Measurements from ENCODE around the gene HEG1.

The HEG1 gene

GRCh38 chr3:124984754-124985153, 71.0 kb downstream of the HEG1 start:
- no peak overlapping the region for H3K4me2 ChIP-seq
- no peaks in the 10 kb centered on the region for H3K27me3 ChIP-seq (ENCODE audit: insufficient read depth, low read depth)
- no peak overlapping the region for H2AFZ ChIP-seq (ENCODE audit: low read depth)
- no peak overlapping the region for H3K27ac ChIP-seq
- no peak overlapping the region for H3K9ac ChIP-seq
- TF ChIP-seq, protein P1, sequence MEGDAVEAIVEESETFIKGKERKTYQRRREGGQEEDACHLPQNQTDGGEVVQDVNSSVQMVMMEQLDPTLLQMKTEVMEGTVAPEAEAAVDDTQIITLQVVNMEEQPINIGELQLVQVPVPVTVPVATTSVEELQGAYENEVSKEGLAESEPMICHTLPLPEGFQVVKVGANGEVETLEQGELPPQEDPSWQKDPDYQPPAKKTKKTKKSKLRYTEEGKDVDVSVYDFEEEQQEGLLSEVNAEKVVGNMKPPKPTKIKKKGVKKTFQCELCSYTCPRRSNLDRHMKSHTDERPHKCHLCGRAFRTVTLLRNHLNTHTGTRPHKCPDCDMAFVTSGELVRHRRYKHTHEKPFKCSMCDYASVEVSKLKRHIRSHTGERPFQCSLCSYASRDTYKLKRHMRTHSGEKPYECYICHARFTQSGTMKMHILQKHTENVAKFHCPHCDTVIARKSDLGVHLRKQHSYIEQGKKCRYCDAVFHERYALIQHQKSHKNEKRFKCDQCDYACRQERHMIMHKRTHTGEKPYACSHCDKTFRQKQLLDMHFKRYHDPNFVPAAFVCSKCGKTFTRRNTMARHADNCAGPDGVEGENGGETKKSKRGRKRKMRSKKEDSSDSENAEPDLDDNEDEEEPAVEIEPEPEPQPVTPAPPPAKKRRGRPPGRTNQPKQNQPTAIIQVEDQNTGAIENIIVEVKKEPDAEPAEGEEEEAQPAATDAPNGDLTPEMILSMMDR (conservative IDR thresholded peaks at IDR 0.05; ENCODE audit: low read depth, low read length) = no peak
- no peaks in the 10 kb centered on the region for H3K4me1 ChIP-seq (ENCODE audit: low read depth, poor library complexity, severe bottlenecking)
- no peaks in the 10 kb centered on the region for H3K36me3 ChIP-seq (ENCODE audit: insufficient read depth)
- H3K4me3 ChIP-seq (IDR thresholded peaks at IDR 0.05; ENCODE audit: insufficient read depth, low read depth, low read length) = no peak overlapping the region
- H4K20me1 ChIP-seq (ENCODE audit: insufficient read depth) = no peaks in the 10 kb centered on the region
- no peaks in the 10 kb centered on the region for H3K79me2 ChIP-seq (ENCODE audit: insufficient read depth, low read depth)

GRCh38 chr3:124982855-124983254, 72.9 kb downstream of the HEG1 start:
- Histone ChIP-seq H3K79me2 (ENCODE audit: insufficient read depth, low read depth) (no peaks in the 10 kb centered on the region), H2AFZ (ENCODE audit: low read depth) (no peak overlapping the region), H4K20me1 (ENCODE audit: insufficient read depth) (no peaks in the 10 kb centered on the region), H3K9ac (no peak overlapping the region), H3K27me3 (ENCODE audit: insufficient read depth, low read depth) (no peaks in the 10 kb centered on the region), H3K4me2 (no peak overlapping the region), H3K27ac (no peak overlapping the region), H3K4me3 (IDR thresholded peaks at IDR 0.05; ENCODE audit: insufficient read depth, low read depth, low read length) (no peak overlapping the region), H3K36me3 (ENCODE audit: insufficient read depth) (no peaks in the 10 kb centered on the region), H3K4me1 (ENCODE audit: low read depth, poor library complexity, severe bottlenecking) (no peaks in the 10 kb centered on the region)
- TF ChIP-seq, protein P1 (conservative IDR thresholded peaks at IDR 0.05; ENCODE audit: low read depth, low read length) = no peak

- H4K20me1 ChIP-seq (ENCODE audit: insufficient read depth) = no peaks in the 10 kb centered on the region
- no peak overlapping the region for H3K4me3 ChIP-seq (IDR thresholded peaks at IDR 0.05; ENCODE audit: insufficient read depth, low read depth, low read length)
- no peaks in the 10 kb centered on the region for H3K4me1 ChIP-seq (ENCODE audit: low read depth, poor library complexity, severe bottlenecking)
- H3K9ac ChIP-seq = no peak overlapping the region
- H2AFZ ChIP-seq (ENCODE audit: low read depth) = no peak overlapping the region
- H3K4me2 ChIP-seq = no peak overlapping the region
- no peak overlapping the region for H3K27ac ChIP-seq
- TF ChIP-seq, protein P1 (conservative IDR thresholded peaks at IDR 0.05; ENCODE audit: low read depth, low read length) = no peak
- no peaks in the 10 kb centered on the region for H3K36me3 ChIP-seq (ENCODE audit: insufficient read depth)
- no peaks in the 10 kb centered on the region for H3K27me3 ChIP-seq (ENCODE audit: insufficient read depth, low read depth)
- H3K79me2 ChIP-seq (ENCODE audit: insufficient read depth, low read depth) = no peaks in the 10 kb centered on the region
Observed at GRCh38 chr3:124981472-124981871, 74.3 kb downstream of the HEG1 start.

DNA sequence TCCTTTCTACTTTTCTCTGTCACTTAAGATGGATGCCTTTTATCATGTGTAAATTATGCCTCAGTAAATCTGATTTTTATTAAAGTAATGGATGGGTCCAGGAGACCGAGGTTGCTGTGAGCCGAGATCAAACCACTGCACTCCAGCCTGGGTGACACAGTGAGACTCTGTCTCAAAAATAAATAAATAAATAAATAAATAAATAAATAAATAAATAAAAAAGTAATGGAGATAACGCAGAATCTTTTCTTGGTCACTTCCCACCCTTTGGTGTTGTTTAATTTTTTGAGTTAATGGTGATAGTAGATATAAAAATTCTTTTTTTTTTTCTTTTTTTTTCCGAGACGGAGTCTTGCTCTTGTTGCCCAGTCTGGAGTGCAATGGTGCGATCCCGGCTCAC, 77.2 kb downstream of the HEG1 start:
- H3K27ac ChIP-seq = no peak overlapping the region
- no peaks in the 10 kb centered on the region for H3K79me2 ChIP-seq (ENCODE audit: insufficient read depth, low read depth)
- no peaks in the 10 kb centered on the region for H3K36me3 ChIP-seq (ENCODE audit: insufficient read depth)
- H3K27me3 ChIP-seq (ENCODE audit: insufficient read depth, low read depth) = no peaks in the 10 kb centered on the region
- H2AFZ ChIP-seq (ENCODE audit: low read depth) = no peak overlapping the region
- no peak overlapping the region for H3K4me3 ChIP-seq (IDR thresholded peaks at IDR 0.05; ENCODE audit: insufficient read depth, low read depth, low read length)
- peaks cover under 1% of the 10 kb centered on the region for H3K4me1 ChIP-seq (ENCODE audit: low read depth, poor library complexity, severe bottlenecking)
- H3K4me2 ChIP-seq = no peak overlapping the region
- H4K20me1 ChIP-seq (ENCODE audit: insufficient read depth) = no peaks in the 10 kb centered on the region
- TF ChIP-seq, protein P1 (conservative IDR thresholded peaks at IDR 0.05; ENCODE audit: low read depth, low read length) = no peak
- no peak overlapping the region for H3K9ac ChIP-seq

Measured in KMS-11 (cell line).